ENCODE data around the gene ETV3L. TPM values are rescaled to one million over a fixed set of nuclear protein-coding genes. Genes with fewer than 3 reads are reported as not detected.
A peak's percentile ranks its signal among the peaks of the same experiment; 100 is the strongest.

The ETV3L gene
- total and polyA plus RNA-seq, 2 experiments from 2014 or later: not detected

GRCh38 chr1:157097692-157098091 lies 1.9 kb downstream of the ETV3L start:
- no peak for TF ChIP-seq CTCF (IDR thresholded peaks at IDR 0.05; ENCODE audit: low read depth, low read length)
- DNase-seq (ENCODE audit: low read depth in 1 of 2, low spot score in 1 of 2): no peak
- no peaks in the 10 kb centered on the region for H3K9me3 ChIP-seq (ENCODE audit: low read depth)

GRCh38 chr1:157096881-157097280 lies 2.7 kb downstream of the ETV3L start:
- no peak overlapping the region for H3K27ac ChIP-seq
- H3K4me1 ChIP-seq (ENCODE audit: low read depth): no peaks in the 10 kb centered on the region
- no peaks in the 10 kb centered on the region for H3K36me3 ChIP-seq
- H3K4me3 ChIP-seq: no peak overlapping the region
- no peak for TF ChIP-seq CTCF (IDR thresholded peaks at IDR 0.05; ENCODE audit: low read depth, low read length)
- H3K9me3 ChIP-seq (ENCODE audit: low read depth): no peaks in the 10 kb centered on the region
- no peak for DNase-seq (ENCODE audit: low read depth in 1 of 2, low spot score in 1 of 2)
- H3K27me3 ChIP-seq: no peaks in the 10 kb centered on the region

More at GRCh38 chr1:157097692-157098091, 1.9 kb downstream of the ETV3L start:
- Histone ChIP-seq H3K4me3 (no peak overlapping the region), H3K4me1 (ENCODE audit: low read depth) (no peaks in the 10 kb centered on the region), H3K36me3 (no peaks in the 10 kb centered on the region), H3K27ac (no peak overlapping the region), H3K27me3 (no peaks in the 10 kb centered on the region)

- Histone ChIP-seq H3K4me1 (ENCODE audit: low read depth) (no peaks in the 10 kb centered on the region), H3K27ac (no peak overlapping the region), H3K27me3 (no peaks in the 10 kb centered on the region), H3K36me3 (no peaks in the 10 kb centered on the region), H3K4me3 (no peak overlapping the region), H3K9me3 (ENCODE audit: low read depth) (no peaks in the 10 kb centered on the region)
- no peak for DNase-seq (ENCODE audit: low read depth in 1 of 2, low spot score in 1 of 2)
- TF ChIP-seq CTCF (IDR thresholded peaks at IDR 0.05; ENCODE audit: low read depth, low read length): no peak
These were observed 4.1 kb downstream of the ETV3L start for GRCh38 chr1:157095551-157095950.

- Histone ChIP-seq H3K9me3 (ENCODE audit: low read depth) (no peaks in the 10 kb centered on the region), H3K27ac (no peak overlapping the region), H3K4me3 (no peak overlapping the region), H3K36me3 (no peaks in the 10 kb centered on the region), H3K27me3 (no peaks in the 10 kb centered on the region), H3K4me1 (ENCODE audit: low read depth) (no peaks in the 10 kb centered on the region)
- TF ChIP-seq CTCF (IDR thresholded peaks at IDR 0.05; ENCODE audit: low read depth, low read length): no peak
- DNase-seq (ENCODE audit: low read depth in 1 of 2, low spot score in 1 of 2): no peak
These were observed 4.5 kb downstream of the ETV3L start for GRCh38 chr1:157095091-157095490.

- DNase-seq (ENCODE audit: low read depth in 1 of 2, low spot score in 1 of 2): peak in 1 of 2 donors; percentile 91
- Histone ChIP-seq H3K4me1 (ENCODE audit: low read depth) (no peaks in the 10 kb centered on the region), H3K36me3 (no peaks in the 10 kb centered on the region), H3K9me3 (ENCODE audit: low read depth) (no peaks in the 10 kb centered on the region), H3K4me3 (no peak overlapping the region), H3K27ac (no peak overlapping the region), H3K27me3 (no peaks in the 10 kb centered on the region)
- no peak for TF ChIP-seq CTCF (IDR thresholded peaks at IDR 0.05; ENCODE audit: low read depth, low read length)
These were observed 6.8 kb downstream of the ETV3L start for GRCh38 chr1:157092831-157093230.
